Neural crest cell (in vitro differentiated cells): ENCODE results near the gene EPB41L4A. TPM values are rescaled to one million over a fixed set of nuclear protein-coding genes. Genes with fewer than 3 reads are reported as not detected.

ENCODE experiments used
- DNase-seq: peaks from one replicate; pipeline ENCODE4 v3.0.0; 2021; ENCODE audit warnings: low read depth, mixed read lengths, low spot score
- H3K27ac Mint-ChIP-seq: one replicate; pipeline ENCODE4 v1.8.0; 2021; ENCODE audit warnings: mild to moderate bottlenecking, mixed read lengths; ENCODE audit not compliant: unreplicated experiment
- H3K27me3 Mint-ChIP-seq: 2 replicates; pipeline ENCODE4 v1.8.0; 2021; ENCODE audit warnings: low read depth, mild to moderate bottlenecking, mixed read lengths
- H3K36me3 Mint-ChIP-seq: 2 replicates; pipeline ENCODE4 v1.8.0; 2021; ENCODE audit warnings: low read depth, mild to moderate bottlenecking, mixed read lengths
- H3K4me1 Mint-ChIP-seq: 2 replicates; pipeline ENCODE4 v1.8.0; 2021; ENCODE audit warnings: mixed read lengths
- H3K4me3 Mint-ChIP-seq: one replicate; pipeline ENCODE4 v1.8.0; 2021; ENCODE audit warnings: mild to moderate bottlenecking, mixed read lengths
- H3K9me3 Mint-ChIP-seq: 2 replicates; pipeline ENCODE4 v1.8.0; 2021; ENCODE audit warnings: mixed read lengths
- CTCF ChIP-seq: fragments of 200-600 bp; sonication (generic); conservative IDR thresholded peaks from 2 replicates; pipeline ENCODE4 v1.5.0; 2021; ENCODE audit warnings: antibody characterized with exemption, mild to moderate bottlenecking
- total RNA-seq: library from RNA; stranded (reverse); gene quantifications from 2 replicates; pipeline ENCODE4 v1.2.1, GENCODE V29; 2021

The EPB41L4A gene
- total RNA-seq, 1 donor from 2014 or later: 10.8 TPM

- no peak for TF ChIP-seq CTCF
Observed at GRCh38 chr5:112263469-112263868, 155.6 kb downstream of the EPB41L4A start.

GRCh38 chr5:112258571-112258970, 160.5 kb downstream of the EPB41L4A start:
- H3K27me3 Mint-ChIP-seq: no peaks in the 10 kb centered on the region
- DNase-seq: no peak

More at GRCh38 chr5:112263469-112263868, 155.6 kb downstream of the EPB41L4A start:
- H3K4me1 Mint-ChIP-seq: peaks cover 5% of the 10 kb centered on the region
- H3K36me3 Mint-ChIP-seq: no peaks in the 10 kb centered on the region
- no peaks in the 10 kb centered on the region for H3K27me3 Mint-ChIP-seq
- no peaks in the 10 kb centered on the region for H3K9me3 Mint-ChIP-seq
- no peak overlapping the region for H3K27ac Mint-ChIP-seq
- no peak overlapping the region for H3K4me3 Mint-ChIP-seq
- DNase-seq: no peak

GRCh38 chr5:112257976-112258375, 161.1 kb downstream of the EPB41L4A start:
- Mint-ChIP-seq H3K27me3 (no peaks in the 10 kb centered on the region), H3K27ac (no peak overlapping the region), H3K9me3 (no peaks in the 10 kb centered on the region), H3K4me3 (no peak overlapping the region), H3K36me3 (no peaks in the 10 kb centered on the region), H3K4me1 (peaks cover 5% of the 10 kb centered on the region)
- DNase-seq: no peak
- TF ChIP-seq CTCF: no peak

More at GRCh38 chr5:112258571-112258970, 160.5 kb downstream of the EPB41L4A start:
- Mint-ChIP-seq H3K4me1 (peaks cover 5% of the 10 kb centered on the region), H3K27ac (no peak overlapping the region), H3K36me3 (no peaks in the 10 kb centered on the region), H3K9me3 (no peaks in the 10 kb centered on the region), H3K4me3 (no peak overlapping the region)
- no peak for TF ChIP-seq CTCF

- H3K9me3 Mint-ChIP-seq: no peaks in the 10 kb centered on the region
- no peak for DNase-seq
- no peaks in the 10 kb centered on the region for H3K4me1 Mint-ChIP-seq
- no peaks in the 10 kb centered on the region for H3K27me3 Mint-ChIP-seq
- H3K27ac Mint-ChIP-seq: no peak overlapping the region
- no peak overlapping the region for H3K4me3 Mint-ChIP-seq
- no peak for TF ChIP-seq CTCF
- no peaks in the 10 kb centered on the region for H3K36me3 Mint-ChIP-seq
Observed at GRCh38 chr5:112257005-112257404, 162.1 kb downstream of the EPB41L4A start.

GRCh38 chr5:112254303-112254702, 164.8 kb downstream of the EPB41L4A start:
- DNase-seq: no peak
- no peak overlapping the region for H3K27ac Mint-ChIP-seq
- H3K36me3 Mint-ChIP-seq: no peaks in the 10 kb centered on the region
- no peaks in the 10 kb centered on the region for H3K27me3 Mint-ChIP-seq
- H3K4me3 Mint-ChIP-seq: no peak overlapping the region
- H3K9me3 Mint-ChIP-seq: no peaks in the 10 kb centered on the region
- no peak for TF ChIP-seq CTCF
- no peaks in the 10 kb centered on the region for H3K4me1 Mint-ChIP-seq
